HG03095 (cell line): Measurements from ENCODE around the gene GATA5.

ENCODE experiments used
- ATAC-seq: cut with Tn5 transposase; IDR thresholded peaks from one replicate; pipeline ENCODE4 v1.9.1; 2021; ENCODE audit warnings: moderate library complexity; ENCODE audit not compliant: unreplicated experiment

The GATA5 gene

DNA sequence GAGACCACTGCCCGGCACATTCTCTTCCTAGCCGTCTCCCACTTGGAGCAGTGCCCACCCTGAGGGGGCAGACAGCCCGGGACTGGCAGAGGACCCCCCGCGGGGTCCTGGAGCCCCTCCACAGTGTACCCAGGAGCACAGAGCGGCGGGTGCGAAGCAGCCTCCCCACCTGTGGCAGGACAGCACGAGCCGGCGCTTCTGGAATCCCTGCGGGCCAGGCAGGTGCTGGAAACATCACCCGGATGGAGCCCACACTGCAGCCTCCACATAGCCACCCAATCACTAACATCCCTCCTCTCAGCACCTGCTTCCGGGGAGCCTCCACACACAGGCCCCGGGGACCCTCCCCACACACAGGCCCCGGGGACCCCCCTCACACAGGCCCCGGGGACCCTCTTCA, 18.7 kb downstream of the GATA5 start:
- no peak for ATAC-seq

DNA sequence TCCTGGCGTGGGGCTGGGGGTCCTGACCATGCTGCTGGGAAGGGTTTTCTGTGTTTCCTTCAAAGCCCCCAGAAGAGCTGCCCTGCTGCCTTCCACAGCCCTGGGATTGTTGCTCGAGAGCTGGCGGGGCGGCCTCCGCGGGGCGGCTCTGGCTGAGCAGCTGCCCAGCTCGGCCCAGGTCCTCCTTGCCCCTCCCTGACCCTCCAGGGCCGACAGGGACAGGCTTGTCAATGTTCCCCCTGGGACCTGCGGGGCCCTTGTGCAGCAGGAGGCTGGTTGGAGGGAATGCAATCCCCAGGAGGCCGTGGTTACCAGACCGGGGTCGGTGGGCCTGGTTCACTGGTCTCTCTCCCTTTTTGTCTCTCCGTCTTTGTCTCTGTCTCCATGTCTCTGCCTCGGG, 19.9 kb downstream of the GATA5 start:
- no peak for ATAC-seq

DNA sequence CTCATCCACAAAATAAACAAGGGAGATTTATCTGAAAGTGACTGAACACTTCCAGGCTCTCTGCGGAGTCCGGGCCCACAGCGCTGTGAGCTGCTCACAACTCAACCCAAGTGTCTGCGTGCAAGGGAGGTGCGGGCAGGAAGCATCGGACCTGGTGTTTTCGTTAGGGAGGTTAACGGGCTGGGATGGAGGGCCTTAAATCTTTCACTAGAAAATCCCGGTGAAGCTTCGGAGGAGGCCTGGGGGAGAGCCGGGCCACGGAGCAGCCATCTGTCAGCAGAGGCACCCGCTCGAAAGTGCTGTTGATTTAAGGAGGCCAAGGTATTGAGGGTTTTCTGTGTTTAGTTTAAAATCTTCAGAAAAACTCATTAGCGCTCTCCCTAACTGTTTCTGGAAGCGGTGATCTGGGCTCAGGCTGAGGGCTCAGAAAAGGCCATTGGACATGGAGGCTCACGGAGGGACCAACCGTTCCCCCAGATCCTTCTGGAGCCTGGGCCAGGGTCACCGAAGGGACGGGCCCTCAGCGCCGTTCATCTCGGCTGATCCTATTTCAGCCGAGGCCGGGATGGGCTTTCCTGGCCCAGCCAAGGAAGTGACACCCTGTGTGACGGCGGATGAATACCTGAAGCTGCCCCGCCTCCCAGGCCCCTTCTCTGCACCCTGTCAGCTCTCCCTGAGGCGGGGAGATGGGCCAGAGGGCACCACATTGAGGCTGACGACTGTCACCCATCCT, 20.7 kb downstream of the GATA5 start:
- no peak for ATAC-seq

DNA sequence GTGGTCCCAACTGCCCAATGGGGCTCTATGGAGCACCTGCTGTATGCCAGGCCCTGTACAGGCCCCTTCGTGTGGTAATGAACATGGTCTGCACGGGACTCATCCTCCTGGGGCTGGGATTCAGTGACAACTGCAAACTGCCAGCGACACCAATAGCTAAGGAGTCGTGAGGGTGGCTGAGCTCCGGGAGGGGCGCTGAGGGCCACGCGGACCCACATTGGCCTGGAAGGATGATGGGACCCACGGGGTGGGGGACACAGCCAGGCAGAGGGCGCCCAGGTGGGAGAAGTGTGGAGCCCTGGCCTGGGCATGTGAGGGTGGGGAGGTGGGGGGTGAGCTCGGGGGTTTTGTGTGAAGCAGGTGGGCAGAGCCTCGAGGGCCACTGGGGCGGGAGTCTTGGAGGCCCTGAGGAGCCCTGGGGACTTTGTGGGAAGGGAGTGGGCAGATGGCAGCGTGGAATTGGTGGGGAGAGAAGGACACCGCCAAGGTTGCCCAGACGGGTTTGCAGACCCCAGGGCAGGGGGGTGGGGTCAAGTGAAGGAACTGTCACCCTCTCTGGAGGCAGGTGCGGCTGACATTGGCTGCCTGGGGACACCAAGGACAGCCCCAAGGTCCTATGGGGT, 22.5 kb downstream of the GATA5 start:
- no peak for ATAC-seq

DNA sequence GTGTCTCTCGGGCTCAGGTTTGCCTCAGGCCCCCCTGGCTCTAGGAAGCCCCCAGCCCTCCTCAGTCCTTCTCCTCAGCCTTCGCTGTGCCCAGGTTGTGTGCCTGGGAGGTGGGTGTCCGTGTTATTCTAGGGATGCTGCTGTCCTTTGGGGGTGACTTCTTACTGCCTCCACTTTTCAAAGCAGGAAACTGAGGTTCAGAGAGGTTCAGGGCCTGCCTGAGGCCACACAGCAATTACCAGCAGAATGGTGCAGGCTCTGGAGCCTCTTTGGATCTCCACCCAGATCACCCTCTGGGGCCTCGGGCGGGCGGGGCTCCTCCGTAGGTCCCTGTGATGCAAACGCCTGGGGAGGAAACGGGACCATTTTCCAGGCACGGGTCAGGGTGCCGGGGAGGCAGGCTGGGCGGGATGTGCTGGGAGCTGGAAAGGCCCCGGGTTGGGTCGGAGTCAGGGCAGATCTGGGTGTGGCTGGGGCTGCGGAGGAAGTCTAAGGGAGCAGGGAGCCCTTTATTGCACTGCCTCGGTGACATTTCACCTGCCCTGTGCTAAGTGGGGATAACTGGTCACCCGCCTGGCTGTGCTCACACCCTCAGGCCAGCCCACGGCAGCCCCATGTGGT, 23.2 kb downstream of the GATA5 start:
- ATAC-seq: no peak

DNA sequence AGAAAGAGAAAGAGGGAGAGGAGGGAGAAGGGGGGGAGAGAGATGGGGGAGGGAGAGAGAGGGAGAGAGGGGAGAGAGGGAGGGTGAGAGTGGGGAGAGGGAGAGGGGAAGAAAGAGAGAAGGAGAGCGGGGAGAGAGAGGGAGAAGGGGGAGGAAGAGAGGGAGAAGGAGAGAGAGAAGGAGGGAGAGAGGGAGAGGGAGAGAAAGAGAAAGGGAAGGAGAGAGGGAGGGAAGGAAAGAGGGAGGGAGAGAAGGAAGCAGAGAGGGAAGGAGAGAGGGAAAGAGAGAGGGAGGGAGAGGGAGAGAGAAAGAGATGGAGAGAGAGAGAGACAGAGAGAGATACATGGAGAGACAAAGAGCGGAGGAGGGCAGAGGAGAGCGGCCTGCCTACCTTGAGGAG, 23.8 kb downstream of the GATA5 start:
- ATAC-seq: no peak

DNA sequence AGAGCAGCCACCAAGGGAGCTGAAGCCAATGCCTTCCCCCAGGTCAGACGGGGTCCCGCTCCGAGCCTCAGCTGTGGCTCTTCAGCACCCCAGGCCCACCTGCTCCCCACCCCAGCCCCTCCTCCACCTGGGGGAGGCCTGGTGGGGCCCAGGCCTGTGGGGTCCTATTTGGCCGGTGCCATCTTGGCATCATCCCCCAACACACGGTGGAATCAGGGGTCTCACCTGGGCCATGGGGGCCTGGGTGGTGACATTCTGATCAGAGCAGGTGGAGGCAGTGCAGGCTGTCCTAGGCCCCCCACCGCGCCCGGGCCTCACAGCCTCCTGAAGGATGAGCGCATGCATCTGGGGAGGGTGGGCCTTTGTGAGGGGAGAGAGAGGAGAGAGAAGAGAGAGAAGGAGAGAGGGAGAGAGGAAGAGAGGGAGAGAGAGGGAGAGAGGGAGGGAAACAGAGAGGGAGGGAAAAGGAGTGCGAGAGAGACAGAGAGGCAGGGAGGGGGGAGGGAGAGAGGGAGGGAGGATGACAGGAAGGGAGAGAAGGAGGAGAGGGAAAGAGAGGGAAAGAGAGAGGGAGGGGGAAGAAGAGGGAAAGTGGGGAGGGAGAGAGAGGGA, 24.5 kb downstream of the GATA5 start:
- ATAC-seq: no peak

DNA sequence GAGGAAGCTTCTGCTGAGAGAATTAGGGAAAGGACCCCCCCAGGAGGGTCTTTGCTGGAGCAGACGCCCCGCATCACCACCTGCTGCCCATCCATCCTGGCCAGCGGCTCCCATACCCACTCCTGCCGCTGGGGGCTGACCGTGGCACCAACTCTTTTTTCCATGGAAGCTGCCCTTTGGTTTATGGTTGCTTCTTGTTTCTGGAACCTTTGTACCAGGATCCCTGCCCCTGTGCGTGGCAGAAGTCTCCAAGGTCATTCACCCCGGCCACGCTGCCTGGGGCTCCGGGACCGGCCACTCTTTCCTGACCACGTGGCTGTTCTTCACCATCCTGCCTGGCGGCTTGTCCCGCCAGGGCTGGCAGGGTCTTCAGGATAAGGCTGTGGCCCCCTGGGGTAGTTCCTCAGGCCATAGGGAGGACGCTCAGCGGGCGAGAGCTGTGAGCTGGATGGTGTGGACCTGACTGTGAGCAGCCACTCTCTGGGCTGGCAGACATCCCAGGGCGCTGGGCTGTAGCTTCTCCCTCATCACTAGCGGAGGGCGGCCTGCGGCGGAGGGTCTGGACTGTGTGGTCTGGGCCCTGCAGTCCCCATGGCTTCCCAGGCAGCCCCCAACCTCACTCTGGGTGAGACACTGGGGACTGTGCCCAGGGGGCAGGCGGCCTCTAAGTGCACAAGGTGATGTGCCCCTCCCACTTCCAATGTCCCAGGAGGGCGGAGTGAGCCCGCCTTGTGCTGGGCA, 25.7 kb downstream of the GATA5 start:
- no peak for ATAC-seq

DNA sequence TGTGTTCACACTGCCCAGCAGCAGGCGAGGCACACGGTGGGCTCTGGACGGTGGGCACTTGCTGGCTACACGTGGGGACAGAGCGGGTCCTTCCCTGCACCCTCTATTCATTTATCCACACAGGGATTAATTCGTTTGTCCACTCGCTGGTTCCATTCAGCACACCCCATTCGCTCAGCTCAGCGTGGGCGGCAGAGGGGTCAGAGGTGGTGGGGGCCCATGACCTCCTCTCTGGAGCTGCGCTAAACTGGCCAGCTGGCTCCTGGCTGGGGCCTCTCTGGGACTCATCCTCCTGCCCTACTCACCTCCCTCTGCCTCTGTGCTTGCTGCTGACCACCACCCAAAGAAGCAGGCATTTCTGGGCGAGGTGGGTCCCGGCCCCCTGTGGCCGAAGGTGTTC, 27.0 kb downstream of the GATA5 start:
- no peak for ATAC-seq

DNA sequence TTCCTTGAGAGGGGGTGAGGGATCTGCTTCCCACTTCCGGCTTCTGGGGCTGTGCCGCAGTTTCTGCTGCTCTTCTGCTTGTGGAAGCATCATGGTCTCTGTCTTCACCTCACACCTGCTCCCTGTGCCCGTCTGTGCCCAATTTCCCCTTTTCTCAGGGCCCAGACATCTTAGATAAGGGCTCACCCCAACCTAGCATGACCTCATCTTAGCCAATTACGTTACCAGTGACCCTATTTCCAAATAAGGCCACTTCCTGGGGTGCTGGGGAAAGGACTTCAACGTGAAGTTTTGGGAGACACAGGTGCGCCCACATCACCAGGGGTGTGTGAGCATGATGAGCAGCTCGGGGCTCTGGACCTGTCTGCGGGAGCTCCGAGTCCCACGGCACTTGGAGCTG, 27.8 kb downstream of the GATA5 start:
- no peak for ATAC-seq

DNA sequence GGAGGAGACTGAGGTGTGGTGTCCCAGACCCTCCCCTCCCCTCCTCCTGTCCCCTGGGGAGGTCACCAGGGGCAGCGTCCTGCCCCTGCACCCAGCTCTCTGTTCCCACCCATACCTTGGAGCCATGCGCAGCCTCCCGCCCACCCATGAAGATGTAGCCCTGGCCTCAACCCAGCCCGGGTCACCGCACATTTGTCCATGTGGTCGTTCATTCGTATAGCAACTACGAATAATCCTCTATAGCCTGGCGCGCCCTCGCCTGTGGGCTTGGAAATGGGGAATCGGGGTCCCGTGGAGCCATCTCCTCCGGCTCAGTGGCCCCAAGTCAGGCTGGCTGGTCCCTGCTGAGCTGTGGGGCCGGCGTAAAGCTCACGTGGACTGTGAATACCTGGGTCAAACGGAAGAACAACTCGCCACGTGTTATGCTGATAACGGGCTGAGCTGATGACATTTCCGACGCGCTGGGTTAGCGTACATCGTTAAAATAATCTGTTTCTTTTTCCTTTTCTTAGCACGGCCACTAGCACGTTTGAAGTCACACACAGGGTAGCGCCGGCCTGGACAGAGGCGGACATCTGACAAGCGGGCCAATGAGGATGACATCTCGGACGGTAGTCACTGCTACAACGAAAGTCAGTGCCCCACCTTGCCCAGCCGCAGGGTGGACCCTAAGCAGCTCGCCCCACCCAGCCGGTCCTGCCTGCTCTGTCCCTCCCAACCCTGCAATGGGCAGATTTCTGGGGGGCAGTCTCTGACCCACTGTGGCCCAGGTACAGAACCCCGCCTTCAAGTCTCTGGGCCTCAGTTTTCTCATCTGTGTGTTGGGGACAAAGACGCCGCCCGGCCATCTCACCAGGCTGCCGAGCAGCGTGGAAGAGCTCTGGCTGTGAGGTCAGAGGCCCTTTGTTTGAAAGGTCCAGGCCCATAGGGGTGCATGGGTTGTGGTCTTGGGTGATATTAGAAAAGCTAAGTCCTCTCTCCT, 28.6 kb downstream of the GATA5 start:
- ATAC-seq: no peak

DNA sequence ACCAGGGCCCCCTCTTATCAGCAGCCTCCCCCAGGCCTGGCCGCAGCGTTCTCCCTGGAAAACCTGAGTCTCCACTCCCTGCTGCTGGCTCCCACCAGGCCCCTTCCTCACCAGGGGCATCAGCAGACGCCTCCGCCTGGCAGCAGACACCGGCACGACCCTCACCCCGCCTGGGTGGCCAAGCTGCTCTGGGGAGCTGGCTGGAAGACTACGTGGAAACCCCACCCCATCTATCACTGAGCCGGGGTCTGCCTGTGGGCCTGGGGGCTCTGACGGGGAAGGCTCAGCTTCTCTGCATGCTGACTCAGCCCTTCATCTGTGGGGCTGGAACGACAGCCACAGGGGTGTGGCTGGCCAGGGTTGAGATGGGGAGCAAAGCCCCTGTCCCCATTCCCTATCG, 29.3 kb downstream of the GATA5 start:
- no peak for ATAC-seq

DNA sequence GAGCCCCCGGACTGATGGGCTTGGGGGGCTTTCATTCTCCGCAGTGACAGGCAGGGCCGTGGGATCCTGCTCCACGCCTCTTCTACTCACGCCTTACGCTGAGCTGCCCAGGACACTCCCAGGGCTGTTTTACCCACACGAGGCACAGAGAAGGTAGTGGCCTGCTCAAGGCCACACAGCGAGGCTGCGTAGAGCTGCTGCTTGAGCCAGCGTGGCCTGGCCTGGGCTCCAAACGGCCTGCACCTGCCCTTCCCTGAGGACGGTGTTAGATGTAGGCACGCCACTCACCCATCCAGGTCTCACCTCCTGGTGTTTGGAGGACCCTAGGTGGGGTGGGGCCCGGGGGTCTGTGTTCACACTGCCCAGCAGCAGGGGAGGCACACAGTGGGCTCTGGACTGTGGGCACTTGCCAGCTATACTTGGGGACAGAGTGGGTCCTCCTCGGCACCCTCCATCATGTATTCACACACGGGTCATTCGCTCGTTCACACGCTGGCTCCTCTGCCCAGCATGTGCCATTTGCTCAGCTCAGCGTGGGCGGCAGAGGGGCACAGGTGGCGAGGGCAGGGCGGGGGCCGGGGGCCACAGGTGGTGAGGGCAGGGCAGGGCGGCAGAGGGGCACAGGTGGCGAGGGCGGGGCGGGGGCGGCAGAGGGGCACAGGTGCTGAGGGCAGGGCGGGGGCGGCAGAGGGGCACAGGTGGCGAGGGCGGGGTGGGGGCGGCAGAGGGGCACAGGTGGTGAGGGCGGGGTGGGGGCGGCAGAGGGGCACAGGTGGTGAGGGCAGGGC, 30.0 kb downstream of the GATA5 start:
- no peak for ATAC-seq

DNA sequence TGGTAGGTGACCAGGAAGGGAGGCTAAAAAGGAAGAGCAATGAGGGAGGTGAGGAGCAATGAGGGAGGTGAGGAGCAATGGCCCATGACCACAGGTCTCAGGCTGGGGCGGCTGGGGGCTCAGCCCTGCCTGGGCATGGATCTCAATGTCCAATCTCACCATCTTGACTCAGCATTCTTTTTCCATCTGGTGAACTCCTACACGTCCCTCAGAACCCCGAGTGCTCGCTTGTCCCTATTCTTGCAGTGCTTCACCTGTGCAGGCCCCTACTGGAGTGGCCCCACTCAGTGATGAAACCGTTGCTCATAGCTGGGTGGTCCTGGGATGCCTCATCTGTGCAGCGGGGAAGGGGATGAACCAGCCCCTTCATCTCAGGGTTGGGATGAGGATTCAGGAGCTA, 31.5 kb downstream of the GATA5 start:
- no peak for ATAC-seq

DNA sequence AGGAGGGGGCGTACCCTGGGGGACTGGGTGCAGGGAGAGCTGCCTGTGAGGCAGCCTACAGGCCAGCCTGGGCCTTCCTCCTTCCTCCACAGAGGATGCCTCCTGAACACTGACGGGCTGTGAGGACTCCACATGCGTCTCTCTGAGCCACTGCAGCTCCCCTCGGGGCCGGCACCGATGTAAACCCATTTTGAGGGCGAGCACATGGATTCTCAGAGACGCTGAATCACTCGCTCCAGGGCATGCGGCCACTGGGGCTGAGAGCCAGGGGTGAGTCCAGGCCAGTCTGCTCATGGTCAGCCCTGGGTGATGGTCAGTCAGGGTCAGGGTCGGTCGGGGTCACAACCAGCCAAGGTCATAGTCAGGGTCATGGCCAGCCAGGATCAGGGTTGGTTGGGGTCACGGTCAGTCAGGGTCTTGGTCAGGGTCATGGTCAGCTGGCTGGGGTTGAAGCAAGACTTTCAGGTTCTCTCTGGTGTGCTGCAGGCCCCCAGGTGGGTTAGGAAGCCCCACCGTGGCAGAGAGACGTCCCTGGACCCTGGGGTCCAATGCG, 33.7 kb downstream of the GATA5 start:
- ATAC-seq: no peak

DNA sequence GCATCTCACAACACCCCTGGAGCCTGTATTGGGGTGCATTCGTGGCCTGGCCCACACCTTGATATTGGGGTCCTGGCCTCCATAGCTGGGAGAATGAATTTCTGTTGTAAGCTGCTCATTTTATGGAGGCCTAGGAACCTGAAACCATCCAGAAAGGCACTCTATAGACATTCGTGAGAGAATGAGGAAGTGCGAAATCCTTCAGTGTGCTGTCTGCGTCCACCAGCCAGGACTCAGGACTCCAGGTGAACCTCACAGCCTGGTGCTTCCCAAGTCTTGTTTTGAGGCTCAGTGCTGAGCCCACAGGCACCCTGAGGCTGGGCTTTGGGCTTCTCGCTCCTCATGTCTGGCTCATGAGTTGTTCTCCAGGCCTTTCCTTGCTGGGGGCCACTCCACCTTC, 36.6 kb downstream of the GATA5 start:
- ATAC-seq: no peak

DNA sequence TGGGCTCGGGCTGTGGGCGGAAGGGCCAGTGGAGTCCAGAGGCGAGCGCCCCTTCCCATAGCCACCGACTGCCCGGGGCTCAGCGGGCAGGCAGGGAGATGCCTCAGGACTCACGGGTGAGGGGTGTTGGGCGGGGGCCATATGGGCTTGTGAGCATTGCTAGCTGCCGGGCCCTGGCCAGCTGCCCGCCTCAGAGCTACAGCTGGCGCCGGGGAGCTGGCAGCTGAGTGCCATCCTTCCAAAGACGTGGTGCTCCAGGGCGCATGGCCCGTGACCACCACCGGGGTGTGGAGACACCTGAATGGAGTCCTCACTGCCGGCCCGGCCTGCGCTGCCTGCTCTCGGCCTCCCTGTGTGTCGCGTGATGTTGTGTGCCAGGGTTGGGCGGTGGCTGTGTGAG, 37.9 kb downstream of the GATA5 start:
- ATAC-seq: no peak

DNA sequence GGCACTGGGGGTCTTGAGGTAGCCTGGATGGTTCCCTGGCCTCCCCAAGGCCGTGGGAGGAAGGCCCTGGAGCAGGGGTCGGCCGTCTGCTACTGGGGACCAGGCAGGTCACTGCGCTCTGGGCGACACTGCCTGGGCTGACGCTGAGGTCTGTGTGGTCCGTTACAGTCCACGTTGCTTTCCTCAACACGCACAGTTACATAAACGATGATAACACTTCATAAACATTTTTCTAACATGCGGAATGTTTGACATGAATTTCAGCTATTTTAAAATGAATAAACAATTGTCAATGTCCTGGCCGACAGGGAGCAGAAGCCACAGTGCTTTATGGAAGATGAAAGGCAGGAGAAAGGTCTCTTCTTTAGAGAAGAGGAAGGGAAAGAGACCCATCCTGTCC, 38.3 kb downstream of the GATA5 start:
- no peak for ATAC-seq

DNA sequence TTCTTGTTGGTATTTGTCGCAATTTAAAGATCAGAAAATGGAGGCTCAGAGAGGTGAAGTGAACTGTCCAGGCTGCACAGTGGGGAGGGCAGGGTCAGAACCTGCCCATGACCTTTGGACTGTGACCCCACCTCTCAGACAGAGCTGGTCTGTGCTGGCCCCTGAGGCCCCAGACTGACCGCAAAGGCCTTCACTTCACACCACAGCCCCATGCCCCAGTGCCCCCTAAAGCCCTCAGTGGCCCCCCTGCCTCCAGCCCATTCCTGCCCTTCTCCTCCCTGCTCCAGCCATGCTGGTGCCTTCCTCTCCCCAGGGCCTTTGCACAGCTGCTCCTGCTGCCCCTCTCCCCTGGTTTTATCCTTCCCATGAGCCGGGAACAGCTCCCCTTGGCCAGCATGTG, 39.1 kb downstream of the GATA5 start:
- no peak for ATAC-seq
